ENCODE measurements around the gene INPP5K.
"Not testable (repeated sequence)": the region's sequence is repeated elsewhere in the genome, so short reads cannot be mapped to it uniquely, and the experiment has no call there.

INPP5K gene

GRCh38 chr17:1546292-1546922 is 30.0 kb upstream of the INPP5K start:
- no peak for DNase-seq (ENCODE audit: low spot score)

DNA sequence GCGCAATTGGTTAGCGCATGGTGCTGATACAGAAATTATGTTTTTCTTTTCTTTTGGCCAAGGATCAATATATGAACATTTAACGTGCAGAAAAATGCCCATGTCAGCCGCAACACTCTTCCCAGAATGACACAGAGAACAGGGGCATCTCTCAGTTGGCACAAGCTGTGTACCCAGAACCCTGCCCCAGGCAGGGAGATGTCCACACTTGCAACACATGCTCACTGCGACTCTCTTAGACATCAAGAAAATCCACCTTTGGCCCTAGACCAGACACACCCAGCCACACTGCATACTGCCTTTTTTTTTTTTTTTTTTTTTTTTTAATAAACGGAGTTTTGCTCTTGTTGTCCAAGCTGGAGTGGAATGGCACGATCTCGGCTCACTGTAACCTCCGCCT is 29.2 kb upstream of the INPP5K start:
- DNase-seq (ENCODE audit: low spot score) = no peak

DNA sequence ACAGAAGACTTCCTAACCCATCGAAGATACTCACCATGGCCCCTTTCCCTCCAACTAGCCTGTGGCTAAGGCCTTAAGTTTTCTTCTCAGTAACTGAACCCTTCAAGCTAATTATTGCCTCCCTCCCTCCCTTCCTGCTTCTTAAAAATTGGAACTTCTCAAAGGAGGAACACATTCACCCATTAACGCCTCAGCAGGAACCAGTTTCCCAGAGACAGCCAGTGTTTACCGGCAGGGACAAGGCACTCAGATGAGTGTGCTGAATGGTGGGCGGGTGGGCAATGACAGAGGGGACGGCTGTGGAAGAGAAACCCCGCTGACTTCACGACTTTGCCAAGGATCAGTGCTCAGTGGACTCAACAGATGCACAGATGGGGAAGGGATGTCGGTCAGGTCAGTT is 25.9 kb upstream of the INPP5K start:
- DNase-seq (ENCODE audit: low spot score) = no peak

- no peak for DNase-seq (ENCODE audit: low spot score)
These were observed 25.0 kb upstream of the INPP5K start for GRCh38 chr17:1541367-1541904.

DNA sequence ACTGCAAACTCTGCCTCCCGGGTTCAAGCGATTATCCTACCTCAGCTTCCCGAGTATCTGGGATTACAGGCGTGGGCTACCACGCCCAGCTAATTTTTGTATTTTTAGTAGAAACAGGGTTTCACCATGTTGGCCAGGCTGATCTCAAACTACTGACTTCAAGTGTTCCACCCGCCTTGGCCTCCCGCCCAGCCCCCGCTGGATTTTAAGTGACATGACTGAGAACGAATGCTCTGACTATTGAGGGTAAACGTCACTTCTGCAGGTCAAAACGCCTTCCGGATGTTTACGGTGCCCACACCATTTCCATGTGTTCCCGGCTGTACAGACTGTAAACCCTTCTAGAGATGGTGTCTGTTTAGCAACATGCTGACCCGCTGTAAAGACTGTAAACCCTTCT is 23.4 kb upstream of the INPP5K start:
- DNase-seq (ENCODE audit: low spot score) = no peak

GRCh38 chr17:1535737-1536136 is 19.3 kb upstream of the INPP5K start:
- no peak for DNase-seq (ENCODE audit: low spot score)

DNA sequence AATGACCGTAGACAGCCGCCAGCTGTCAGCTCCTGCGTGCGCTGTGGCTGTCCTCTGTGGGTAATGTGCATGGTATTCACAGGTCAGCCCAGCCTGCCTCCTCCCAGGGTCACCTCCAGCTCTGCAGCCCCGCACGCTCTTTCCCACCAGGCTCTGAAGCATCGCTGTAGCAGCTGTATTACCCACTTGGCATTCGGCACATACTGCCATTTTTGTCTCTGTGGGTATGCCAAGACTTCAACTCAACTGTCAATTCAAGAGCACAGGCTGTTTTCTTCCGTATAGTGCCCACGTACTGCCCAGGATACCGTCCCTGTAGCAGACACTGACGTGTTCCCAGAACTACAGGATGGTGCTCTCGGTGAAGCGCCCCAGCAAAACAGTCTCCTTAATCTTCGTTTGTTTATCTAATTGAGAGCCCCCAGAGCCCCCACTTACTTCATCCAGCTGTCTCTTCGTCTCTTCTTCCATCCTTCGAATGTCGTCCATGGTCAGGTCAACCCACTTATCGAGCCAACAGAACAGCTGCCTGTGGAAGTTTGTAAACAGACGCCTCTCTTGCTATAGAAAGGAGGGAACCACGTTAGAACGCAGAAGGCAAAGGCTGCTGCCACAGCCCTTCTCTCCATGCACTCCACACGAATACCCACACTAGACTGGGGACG is 17.4 kb upstream of the INPP5K start:
- peak; percentile 34 for DNase-seq (ENCODE audit: low spot score)

GRCh38 chr17:1532836-1533602 is 16.6 kb upstream of the INPP5K start:
- no peak for DNase-seq (ENCODE audit: low spot score)

- DNase-seq (ENCODE audit: low spot score) = no peak
These were observed 13.5 kb upstream of the INPP5K start for GRCh38 chr17:1529863-1530262.

DNA sequence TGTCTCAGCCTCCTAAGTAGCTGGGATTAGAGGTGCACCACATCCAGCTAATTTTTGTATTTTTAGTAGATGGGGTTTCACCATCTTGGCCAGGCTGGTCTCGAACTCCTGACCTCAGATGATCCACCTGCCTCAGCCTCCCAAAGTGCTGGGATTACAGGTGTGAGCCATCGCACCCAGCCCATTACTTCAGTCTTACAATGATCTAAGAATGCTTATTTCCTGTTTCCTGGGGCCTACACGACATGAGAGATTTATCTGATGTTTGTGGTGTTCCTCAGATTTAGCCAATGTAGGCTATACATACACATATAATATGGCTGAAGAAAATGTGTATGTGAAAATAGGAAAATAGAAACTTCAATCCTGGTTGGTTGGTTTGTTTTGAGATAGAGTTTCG is 10.5 kb upstream of the INPP5K start:
- DNase-seq (ENCODE audit: low spot score) = not testable (repeated sequence)

DNA sequence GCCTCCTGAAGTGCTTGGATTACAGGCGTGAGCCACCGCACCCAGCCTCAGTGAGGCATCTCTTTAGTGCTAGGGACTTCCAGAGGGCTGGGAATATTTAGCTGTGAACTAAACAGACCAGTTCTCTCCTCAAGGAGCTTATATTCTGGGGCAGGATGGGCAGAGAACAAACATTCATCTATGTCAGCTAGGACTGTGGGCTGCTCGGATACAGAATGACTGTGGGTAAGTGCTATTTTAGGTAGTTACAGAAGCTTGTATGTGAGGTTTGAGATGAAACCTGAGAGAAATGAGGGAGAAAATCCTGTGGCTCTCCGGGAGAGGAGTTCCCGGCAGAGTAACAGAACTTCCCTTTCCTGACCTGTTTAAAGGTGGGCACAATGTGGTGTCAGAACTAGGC is 6.2 kb upstream of the INPP5K start:
- DNase-seq (ENCODE audit: low spot score) = no peak

GRCh38 chr17:1521086-1521640 is 4.8 kb upstream of the INPP5K start:
- no peak for DNase-seq (ENCODE audit: low spot score)

DNA sequence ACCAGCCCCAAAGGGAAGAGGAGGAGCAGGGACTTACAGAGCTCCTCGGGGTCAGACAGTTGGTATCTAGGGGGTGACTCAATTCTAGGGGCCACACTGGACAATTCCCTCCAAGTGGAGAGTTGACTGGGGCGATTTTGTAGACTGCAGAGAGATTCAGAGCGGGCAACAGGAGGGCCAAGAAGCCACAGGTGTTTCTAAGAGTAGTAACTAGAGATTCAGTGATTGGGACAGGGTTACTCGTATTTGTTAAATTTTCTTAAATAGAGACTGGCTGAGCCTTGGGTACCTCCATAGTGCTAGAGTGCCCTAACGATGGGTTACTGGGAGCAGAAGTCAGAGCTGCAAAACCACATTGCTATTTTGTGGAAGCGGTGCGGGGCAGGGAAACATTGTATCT is 3.3 kb upstream of the INPP5K start:
- DNase-seq (ENCODE audit: low spot score) = no peak

DNA sequence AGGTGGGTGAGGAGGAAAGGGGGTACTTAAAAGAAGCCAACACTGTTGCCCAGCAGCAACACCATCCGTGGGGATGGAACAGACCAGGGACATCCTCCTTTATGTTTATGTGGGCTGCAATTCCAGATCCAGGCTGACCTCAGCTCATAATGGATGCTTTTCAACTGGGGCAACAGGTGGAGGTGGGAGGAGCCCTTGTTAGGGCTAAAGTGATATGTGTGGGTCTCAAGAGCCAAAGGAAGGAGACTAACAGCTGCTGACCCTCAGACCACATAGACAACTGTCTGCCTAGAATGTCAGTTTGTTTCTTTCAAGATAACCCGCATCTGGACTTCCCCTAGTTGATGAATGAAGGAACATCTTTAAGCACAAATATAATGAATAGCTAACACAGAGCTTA is 2.0 kb upstream of the INPP5K start:
- no peak for DNase-seq (ENCODE audit: low spot score)

- DNase-seq (ENCODE audit: low spot score) = peak; percentile 71
These were observed 598 bp downstream of the INPP5K start for GRCh38 chr17:1515640-1516387.

DNA sequence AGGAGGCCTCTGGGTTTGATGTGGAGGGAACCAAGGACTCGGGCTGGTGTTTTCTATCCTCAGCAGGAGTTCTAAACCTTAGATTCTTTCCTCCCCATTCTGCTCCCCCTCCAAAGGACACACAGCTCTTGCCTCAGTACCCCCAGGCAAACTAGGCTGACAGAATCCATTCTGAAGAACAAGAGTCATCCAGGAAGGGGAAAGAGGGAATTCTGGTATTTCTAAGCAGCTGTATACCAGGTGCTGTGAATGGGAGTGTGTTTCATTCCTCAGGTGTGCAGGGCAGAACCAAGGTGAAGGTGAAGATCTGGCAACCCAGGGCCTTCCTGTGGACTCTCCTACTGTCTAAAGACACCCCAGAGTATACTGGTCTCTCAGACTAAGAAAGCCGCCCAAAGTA is 4.1 kb downstream of the INPP5K start:
- no peak for DNase-seq (ENCODE audit: low spot score)

DNA sequence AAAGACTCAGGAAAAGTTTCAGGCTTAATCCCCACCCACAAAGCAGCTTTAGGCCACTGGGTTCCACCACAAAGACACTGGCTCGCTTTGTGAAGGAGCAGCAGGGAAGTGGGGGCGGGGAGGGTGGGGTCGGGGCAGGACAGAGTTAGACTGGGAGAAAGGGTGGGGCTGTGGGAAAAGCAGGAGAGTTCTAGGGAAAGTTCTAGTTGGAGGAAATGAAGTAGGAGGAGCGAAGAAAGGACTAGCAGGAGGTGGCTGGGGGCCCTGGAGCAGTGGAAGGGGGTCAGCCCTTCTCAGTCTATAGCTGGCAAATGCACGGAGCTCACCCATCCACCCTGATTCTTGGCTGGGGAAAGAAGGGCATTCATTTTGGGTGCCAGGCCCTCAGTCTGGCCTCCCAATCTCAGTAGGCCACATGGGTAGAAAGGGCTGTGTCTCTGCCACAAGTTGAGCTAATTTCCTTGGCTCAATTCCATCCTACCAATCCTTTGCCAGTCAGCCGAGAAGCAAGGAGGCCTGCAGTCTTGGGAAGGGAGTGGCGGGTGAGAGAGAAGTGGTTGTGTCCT is 4.6 kb downstream of the INPP5K start:
- peak; percentile 43 for DNase-seq (ENCODE audit: low spot score)

DNA sequence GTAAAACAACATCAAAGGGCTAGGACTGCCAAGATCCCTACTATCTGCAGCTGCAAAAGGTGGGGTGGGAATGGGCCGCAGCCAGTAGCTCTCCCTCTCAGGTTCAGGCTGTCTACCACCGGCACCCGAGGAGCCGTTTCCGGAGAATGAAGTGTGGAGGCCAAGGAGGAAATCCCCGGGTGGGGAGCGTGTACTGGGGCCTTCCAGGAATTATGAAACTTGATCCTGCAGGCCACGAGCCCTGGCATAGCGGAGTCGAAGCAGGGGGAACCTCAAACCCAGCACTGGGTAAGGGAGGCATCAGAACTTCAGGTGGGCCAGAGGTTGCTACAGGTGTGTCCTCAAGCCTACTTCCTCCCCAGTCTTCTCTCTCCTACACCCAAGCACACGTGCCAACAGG is 5.1 kb downstream of the INPP5K start:
- no peak for DNase-seq (ENCODE audit: low spot score)

GRCh38 chr17:1509290-1509881 is 7.0 kb downstream of the INPP5K start:
- DNase-seq (ENCODE audit: low spot score) = no peak

- not testable (repeated sequence) for DNase-seq (ENCODE audit: low spot score)
These were observed 7.7 kb downstream of the INPP5K start for GRCh38 chr17:1508709-1509108.

GRCh38 chr17:1506649-1507267 is 9.7 kb downstream of the INPP5K start:
- no peak for DNase-seq (ENCODE audit: low spot score)
